ENCODE measurements around the gene SSR1. TPM values are rescaled to one million over a fixed set of nuclear protein-coding genes. Genes with fewer than 3 reads are reported as not detected.
"Not testable (repeated sequence)": the region's sequence is repeated elsewhere in the genome, so short reads cannot be mapped to it uniquely, and the experiment has no call there.

The SSR1 gene
- polyA plus RNA-seq, 1 donor, result 125 TPM

DNA sequence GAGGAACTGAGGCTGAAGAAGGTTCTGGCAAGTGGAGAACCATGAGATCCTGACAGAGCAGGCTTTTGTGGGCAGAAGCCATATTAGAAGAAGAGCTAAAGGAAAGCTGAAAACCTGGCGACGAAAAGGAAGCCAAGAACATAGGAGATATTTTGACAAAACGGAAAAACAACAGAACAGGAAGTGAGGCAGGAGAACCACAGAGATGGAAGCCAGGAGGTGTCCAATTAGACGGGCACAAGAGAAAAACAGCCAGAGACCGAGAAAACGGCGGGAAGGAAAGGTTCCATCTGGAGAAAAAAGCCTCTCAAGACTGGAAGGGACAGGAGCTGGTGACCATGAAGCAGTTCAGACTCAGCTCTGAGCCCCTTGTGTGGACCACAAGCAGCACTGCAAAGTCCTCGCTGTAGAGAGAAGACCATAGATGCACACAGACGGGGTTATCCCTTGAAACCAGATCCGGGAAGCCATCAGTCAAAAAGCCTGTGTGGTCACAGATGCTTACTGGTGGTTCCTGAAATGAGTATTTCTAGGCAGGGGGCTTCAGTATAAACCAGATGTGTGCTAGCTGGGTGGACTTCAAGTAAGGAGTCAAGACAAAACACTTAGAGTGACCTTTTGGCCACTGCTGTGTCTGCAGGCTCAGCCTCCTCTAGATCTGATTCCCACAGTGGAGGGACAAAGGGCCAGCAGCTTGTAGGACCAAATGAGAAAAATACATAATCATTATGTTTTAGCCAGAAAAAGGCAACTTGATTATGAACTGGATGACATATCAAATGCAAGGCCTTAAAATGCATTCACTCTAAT lies 30.7 kb downstream of the SSR1 start:
- Histone ChIP-seq H3K4me3 (ENCODE audit: low read length) (no peak overlapping the region), H3K9me3 (ENCODE audit: control insufficient read depth, low read depth, low read length) (no peaks in the 10 kb centered on the region), H3K4me1 (ENCODE audit: control insufficient read depth, insufficient read depth, low read length) (no peaks in the 10 kb centered on the region), H3K27ac (ENCODE audit: low read length) (no peak overlapping the region), H3K36me3 (ENCODE audit: control insufficient read depth, insufficient read depth, low read length) (peaks cover 12% of the 10 kb centered on the region), H3K27me3 (ENCODE audit: control insufficient read depth, insufficient read depth, low read length) (no peaks in the 10 kb centered on the region)
- 85% methylated on average over 6 of the region's 10 CpGs for WGBS (ENCODE audit: insufficient coverage, low lambda C conversion rate)
- DNase-seq, result no peak

DNA sequence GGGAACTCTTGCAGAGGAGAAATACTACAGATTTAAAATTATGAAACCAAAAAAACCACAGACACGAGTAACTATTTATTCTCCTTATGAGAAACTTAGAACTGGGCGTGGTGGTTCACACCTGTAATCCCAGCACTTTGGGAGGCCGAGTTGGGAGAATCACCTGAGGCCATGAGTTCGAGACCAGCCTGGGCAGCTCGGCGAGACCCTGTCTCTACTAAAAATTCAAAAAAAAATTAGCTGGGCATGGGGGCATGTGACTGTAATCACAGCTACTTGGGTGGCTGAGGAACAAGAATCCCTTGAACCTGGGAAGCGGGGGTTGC lies 36.8 kb downstream of the SSR1 start:
- 80% methylated on average over 2 of the region's 7 CpGs for WGBS (ENCODE audit: insufficient coverage, low lambda C conversion rate)
- DNase-seq, result no peak
- H3K36me3 ChIP-seq (ENCODE audit: control insufficient read depth, insufficient read depth, low read length), result no peaks in the 10 kb centered on the region
- no peaks in the 10 kb centered on the region for H3K9me3 ChIP-seq (ENCODE audit: control insufficient read depth, low read depth, low read length)
- no peak overlapping the region for H3K4me3 ChIP-seq (ENCODE audit: low read length)
- peaks cover under 1% of the 10 kb centered on the region for H3K4me1 ChIP-seq (ENCODE audit: control insufficient read depth, insufficient read depth, low read length)
- H3K27me3 ChIP-seq (ENCODE audit: control insufficient read depth, insufficient read depth, low read length), result no peaks in the 10 kb centered on the region
- no peak overlapping the region for H3K27ac ChIP-seq (ENCODE audit: low read length)

DNA sequence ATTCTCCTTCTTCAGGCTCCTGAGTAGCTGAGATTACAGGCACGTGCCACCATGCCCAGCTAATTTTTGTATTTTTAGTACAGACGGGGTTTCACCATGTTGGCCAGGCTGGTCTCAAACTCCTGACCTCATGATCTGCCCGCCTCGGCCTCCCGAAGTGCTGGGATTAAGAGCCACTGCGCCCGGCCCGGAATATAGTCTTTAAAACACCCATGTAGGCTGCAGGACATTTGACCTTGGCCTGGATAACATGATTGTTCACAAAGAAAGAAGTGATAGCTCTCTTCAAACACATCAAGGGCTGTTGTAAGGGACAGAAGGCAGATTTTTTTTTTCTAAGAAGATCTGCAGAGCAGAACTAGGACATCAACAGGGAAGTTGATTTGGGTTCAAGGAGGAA lies 38.5 kb downstream of the SSR1 start:
- not testable (repeated sequence) for H3K9me3 ChIP-seq (ENCODE audit: control insufficient read depth, low read depth, low read length); DNase-seq; H3K4me3 ChIP-seq (ENCODE audit: low read length); H3K27me3 ChIP-seq (ENCODE audit: control insufficient read depth, insufficient read depth, low read length); H3K27ac ChIP-seq (ENCODE audit: low read length); H3K4me1 ChIP-seq (ENCODE audit: control insufficient read depth, insufficient read depth, low read length); H3K36me3 ChIP-seq (ENCODE audit: control insufficient read depth, insufficient read depth, low read length)
- no CpG with 5 or more reads among the region's 8 CpGs for WGBS (ENCODE audit: insufficient coverage, low lambda C conversion rate)

- peaks cover 8% of the 10 kb centered on the region for H3K4me1 ChIP-seq (ENCODE audit: control insufficient read depth, insufficient read depth, low read length)
- no peak overlapping the region for H3K27ac ChIP-seq (ENCODE audit: low read length)
- WGBS (ENCODE audit: insufficient coverage, low lambda C conversion rate), result no CpG with 5 or more reads among the region's 10 CpGs
- H3K36me3 ChIP-seq (ENCODE audit: control insufficient read depth, insufficient read depth, low read length), result no peaks in the 10 kb centered on the region
- no peaks in the 10 kb centered on the region for H3K27me3 ChIP-seq (ENCODE audit: control insufficient read depth, insufficient read depth, low read length)
- H3K9me3 ChIP-seq (ENCODE audit: control insufficient read depth, low read depth, low read length), result no peaks in the 10 kb centered on the region
- H3K4me3 ChIP-seq (ENCODE audit: low read length), result no peak overlapping the region
- peak in 1 of 2 donors; percentile 42 for DNase-seq
Measured at GRCh38 chr6:7273709-7274108, 39.3 kb downstream of the SSR1 start.

DNA sequence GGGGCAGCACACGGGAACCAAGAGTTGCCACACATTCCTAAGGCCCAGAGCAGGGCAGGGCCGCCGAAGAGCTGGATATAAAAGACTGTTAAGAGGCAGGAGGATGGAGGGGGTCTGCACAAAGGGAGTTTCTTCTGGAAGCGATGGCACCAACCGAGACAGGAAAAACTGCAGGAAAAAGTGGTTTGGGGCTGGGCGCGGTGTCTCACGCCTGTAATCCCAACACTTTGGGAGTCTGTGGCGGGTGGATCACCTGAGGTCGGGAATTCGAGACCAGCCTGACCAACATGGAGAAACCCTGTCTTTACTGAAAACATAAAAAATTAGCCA lies 41.8 kb downstream of the SSR1 start:
- Histone ChIP-seq H3K27ac (ENCODE audit: low read length) (no peak overlapping the region), H3K36me3 (ENCODE audit: control insufficient read depth, insufficient read depth, low read length) (no peaks in the 10 kb centered on the region), H3K9me3 (ENCODE audit: control insufficient read depth, low read depth, low read length) (peaks cover 1% of the 10 kb centered on the region), H3K4me3 (ENCODE audit: low read length) (no peak overlapping the region), H3K27me3 (ENCODE audit: control insufficient read depth, insufficient read depth, low read length) (no peaks in the 10 kb centered on the region), H3K4me1 (ENCODE audit: control insufficient read depth, insufficient read depth, low read length) (peaks cover 8% of the 10 kb centered on the region)
- no peak for DNase-seq
- WGBS (ENCODE audit: insufficient coverage, low lambda C conversion rate), result 80% methylated on average over 1 of the region's 11 CpGs

GRCh38 chr6:7270320-7271204 lies 42.4 kb downstream of the SSR1 start:
- no CpG with 5 or more reads among the region's 16 CpGs for WGBS (ENCODE audit: insufficient coverage, low lambda C conversion rate)
- H3K4me3 ChIP-seq (ENCODE audit: low read length), result no peak overlapping the region

DNA sequence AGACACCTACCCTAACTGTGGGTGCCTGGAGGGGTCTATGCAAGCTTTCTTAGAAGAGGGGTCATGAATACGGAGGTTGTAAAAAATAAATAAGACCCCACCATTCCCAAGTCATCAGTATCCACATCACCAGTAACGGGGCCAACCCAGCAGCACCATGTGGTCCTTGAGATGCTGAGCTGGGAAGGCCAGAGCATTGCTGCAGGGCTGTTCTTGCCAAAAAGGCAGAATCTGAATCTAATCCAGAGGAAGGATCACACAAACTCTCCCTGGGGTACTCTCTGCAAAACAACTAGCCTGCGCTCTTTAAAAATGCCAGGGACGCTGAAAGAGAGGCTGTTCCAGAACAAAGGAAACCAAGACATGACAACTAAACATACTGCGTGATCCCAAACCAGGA lies 43.2 kb downstream of the SSR1 start:
- H3K4me3 ChIP-seq (ENCODE audit: low read length), result no peak overlapping the region
- no CpG with 5 or more reads among the region's 5 CpGs for WGBS (ENCODE audit: insufficient coverage, low lambda C conversion rate)
- no peaks in the 10 kb centered on the region for H3K36me3 ChIP-seq (ENCODE audit: control insufficient read depth, insufficient read depth, low read length)
- H3K9me3 ChIP-seq (ENCODE audit: control insufficient read depth, low read depth, low read length), result peaks cover 2% of the 10 kb centered on the region
- no peak for DNase-seq
- H3K27me3 ChIP-seq (ENCODE audit: control insufficient read depth, insufficient read depth, low read length), result no peaks in the 10 kb centered on the region
- no peak overlapping the region for H3K27ac ChIP-seq (ENCODE audit: low read length)
- peaks cover 8% of the 10 kb centered on the region for H3K4me1 ChIP-seq (ENCODE audit: control insufficient read depth, insufficient read depth, low read length)

More at GRCh38 chr6:7270320-7271204, 42.4 kb downstream of the SSR1 start:
- Histone ChIP-seq H3K27me3 (ENCODE audit: control insufficient read depth, insufficient read depth, low read length) (no peaks in the 10 kb centered on the region), H3K4me1 (ENCODE audit: control insufficient read depth, insufficient read depth, low read length) (peaks cover 8% of the 10 kb centered on the region), H3K27ac (ENCODE audit: low read length) (no peak overlapping the region), H3K9me3 (ENCODE audit: control insufficient read depth, low read depth, low read length) (peaks cover 2% of the 10 kb centered on the region), H3K36me3 (ENCODE audit: control insufficient read depth, insufficient read depth, low read length) (no peaks in the 10 kb centered on the region)
- peak in 1 of 2 donors; percentile 63 for DNase-seq

GRCh38 chr6:7268816-7269555 lies 44.0 kb downstream of the SSR1 start:
- H3K36me3 ChIP-seq (ENCODE audit: control insufficient read depth, insufficient read depth, low read length), result no peaks in the 10 kb centered on the region
- no peaks in the 10 kb centered on the region for H3K27me3 ChIP-seq (ENCODE audit: control insufficient read depth, insufficient read depth, low read length)
- no peak overlapping the region for H3K4me3 ChIP-seq (ENCODE audit: low read length)
- no CpG with 5 or more reads among the region's 23 CpGs for WGBS (ENCODE audit: insufficient coverage, low lambda C conversion rate)
- DNase-seq, result no peak
- H3K4me1 ChIP-seq (ENCODE audit: control insufficient read depth, insufficient read depth, low read length), result peaks cover 8% of the 10 kb centered on the region
- H3K9me3 ChIP-seq (ENCODE audit: control insufficient read depth, low read depth, low read length), result peaks cover 2% of the 10 kb centered on the region
- H3K27ac ChIP-seq (ENCODE audit: low read length), result no peak overlapping the region

DNA sequence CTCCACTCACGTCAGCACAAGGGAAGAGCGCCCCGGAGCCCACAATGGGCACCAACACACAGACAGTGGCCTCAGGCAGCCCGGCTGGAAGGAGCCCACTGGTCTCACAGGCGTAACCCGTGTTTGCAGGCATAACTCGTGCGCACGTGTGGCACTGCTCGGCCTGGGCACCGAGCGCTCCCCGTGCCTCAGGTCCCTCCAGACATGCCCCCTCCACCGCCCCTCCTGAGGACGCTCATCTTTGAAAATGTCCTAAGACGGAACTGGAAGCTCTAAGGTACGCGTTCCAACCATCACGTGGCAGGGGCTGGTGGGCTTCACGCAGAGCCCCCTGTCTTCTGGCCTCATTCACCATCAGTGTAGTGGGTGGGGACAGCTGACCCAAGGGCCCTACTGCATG lies 44.6 kb downstream of the SSR1 start:
- no CpG with 5 or more reads among the region's 20 CpGs for WGBS (ENCODE audit: insufficient coverage, low lambda C conversion rate)

GRCh38 chr6:7267466-7268091 lies 45.4 kb downstream of the SSR1 start:
- no peak for DNase-seq
- no CpG with 5 or more reads among the region's 13 CpGs for WGBS (ENCODE audit: insufficient coverage, low lambda C conversion rate)
- H3K4me3 ChIP-seq (ENCODE audit: low read length), result no peak overlapping the region
- H3K36me3 ChIP-seq (ENCODE audit: control insufficient read depth, insufficient read depth, low read length), result no peaks in the 10 kb centered on the region
- no peaks in the 10 kb centered on the region for H3K27me3 ChIP-seq (ENCODE audit: control insufficient read depth, insufficient read depth, low read length)
- peaks cover 8% of the 10 kb centered on the region for H3K4me1 ChIP-seq (ENCODE audit: control insufficient read depth, insufficient read depth, low read length)
- no peak overlapping the region for H3K27ac ChIP-seq (ENCODE audit: low read length)
- H3K9me3 ChIP-seq (ENCODE audit: control insufficient read depth, low read depth, low read length), result peaks cover 2% of the 10 kb centered on the region

More for the DNA sequence above, 44.6 kb downstream of the SSR1 start:
- Histone ChIP-seq H3K27ac (ENCODE audit: low read length) (no peak overlapping the region), H3K36me3 (ENCODE audit: control insufficient read depth, insufficient read depth, low read length) (no peaks in the 10 kb centered on the region), H3K27me3 (ENCODE audit: control insufficient read depth, insufficient read depth, low read length) (no peaks in the 10 kb centered on the region), H3K4me3 (ENCODE audit: low read length) (no peak overlapping the region), H3K9me3 (ENCODE audit: control insufficient read depth, low read depth, low read length) (peaks cover 2% of the 10 kb centered on the region), H3K4me1 (ENCODE audit: control insufficient read depth, insufficient read depth, low read length) (peaks cover 8% of the 10 kb centered on the region)
- DNase-seq, result no peak

Data from large intestine (tissue), 3 donors.